ENCODE results near the gene C9orf72. TPM values are rescaled to one million over a fixed set of nuclear protein-coding genes. Genes with fewer than 3 reads are reported as not detected.

Gene C9orf72
- total and polyA plus RNA-seq, 2 of the 4 experiments (the other 2 are of a cell fraction) = 2.0 to 3.4 TPM

GRCh38 chr9:27581826-27582225 lies 8.5 kb upstream of the C9orf72 start:
- H3K14ac ChIP-seq (replicated peaks; ENCODE audit: low read depth, low read length) = no peak overlapping the region
- ATAC-seq (ENCODE audit: low read depth) = no peak
- H2BK20ac ChIP-seq (ENCODE audit: low read depth, low read length) = no peak overlapping the region
- H4K91ac ChIP-seq (ENCODE audit: insufficient read depth, low read depth, low read length) = no peak overlapping the region
- TF ChIP-seq FOS (IDR thresholded peaks at IDR 0.05; ENCODE audit: low read depth, low read length) (no peak), BHLHE40 (IDR thresholded peaks at IDR 0.05; ENCODE audit: low read depth, low read length) (no peak), CTCF (conservative IDR thresholded peaks at IDR 0.05; ENCODE audit: low read depth, low read length) (no peak), POLR2A (IDR thresholded peaks at IDR 0.05; ENCODE audit: low read depth, low read length) (no peak), RAD21 (IDR thresholded peaks at IDR 0.05; ENCODE audit: low read length) (no peak), USF2 (IDR thresholded peaks at IDR 0.05; ENCODE audit: low read depth, low read length) (no peak), MAFK (IDR thresholded peaks at IDR 0.05; ENCODE audit: low read depth, low read length) (no peak)
- no peaks in the 10 kb centered on the region for H3K36me3 ChIP-seq (ENCODE audit: control insufficient read depth, insufficient read depth, low read length)
- H3K27ac ChIP-seq (ENCODE audit: insufficient read depth, low read length) = no peak overlapping the region
- no peak for DNase-seq
- no peaks in the 10 kb centered on the region for H3K4me1 ChIP-seq (ENCODE audit: control insufficient read depth, insufficient read depth, low read length)
- H3K27me3 ChIP-seq (ENCODE audit: control insufficient read depth, insufficient read depth, low read length) = no peaks in the 10 kb centered on the region
- no peak overlapping the region for H2BK15ac ChIP-seq (ENCODE audit: low read depth, low read length)
- ChIA-PET CTCF (no interaction called here), POLR2A (ENCODE audit: unreplicated experiment) (no interaction called here)
- BruUV-seq (replicated peaks) = no TSS peak
- H2AFZ ChIP-seq (replicated peaks; ENCODE audit: low read length, poor library complexity) = no peak overlapping the region
- in situ Hi-C loops (cut with MboI; ENCODE audit: low sequenced_read_pairs) (no loop called here), intact Hi-C loops (cut with micrococcal nuclease) (no loop called here), dilution Hi-C loops (cut with HindIII; ENCODE audit: low sequenced_read_pairs, unreplicated experiment) (no loop called here)
- no peak overlapping the region for H3K18ac ChIP-seq (ENCODE audit: low read depth, low read length)
- no peak overlapping the region for H3K23ac ChIP-seq (ENCODE audit: low read depth, low read length)
- no peak overlapping the region for H3K56ac ChIP-seq (ENCODE audit: extremely low read depth, insufficient read depth, low read length)
- H2AK5ac ChIP-seq (ENCODE audit: low read depth, low read length) = no peak overlapping the region
- H4K20me1 ChIP-seq (ENCODE audit: insufficient read depth, low read length) = no peaks in the 10 kb centered on the region
- no peak overlapping the region for H4K5ac ChIP-seq (ENCODE audit: low read depth, low read length)
- 83% methylated on average over 1 of the region's 1 CpG; no CpG with 5 or more reads in 1 of the 2 experiments for WGBS, 2 experiments (ENCODE audit: extremely low coverage in 2 of 2, insufficient read length in 1 of 2)
- no peaks in the 10 kb centered on the region for H3K79me1 ChIP-seq (ENCODE audit: low read depth in 1 of 2, low read length in 2 of 2)
- no peaks in the 10 kb centered on the region for H3K9me3 ChIP-seq (ENCODE audit: control insufficient read depth, insufficient read depth, low read length)
- H3K4ac ChIP-seq (ENCODE audit: low read depth, low read length) = no peak overlapping the region
- H3K9ac ChIP-seq (ENCODE audit: low read depth, low read length) = no peak overlapping the region
- H3K4me3 ChIP-seq (ENCODE audit: insufficient read depth, low read depth, low read length) = no peak overlapping the region
- no peak overlapping the region for H2AK9ac ChIP-seq (replicated peaks; ENCODE audit: low read depth, low read length, poor library complexity)
- no peak overlapping the region for H3K4me2 ChIP-seq (ENCODE audit: low read depth, low read length)
- H3K9me1 ChIP-seq (ENCODE audit: insufficient read depth, low read length) = no peaks in the 10 kb centered on the region
- no peak overlapping the region for H2BK120ac ChIP-seq (ENCODE audit: low read depth, low read length)
- H2BK5ac ChIP-seq (ENCODE audit: low read depth, low read length, poor library complexity, severe bottlenecking) = no peak overlapping the region
- no peak overlapping the region for H4K8ac ChIP-seq (ENCODE audit: low read depth in 2 of 2, low read length in 2 of 2)
